Lower leg skin (tissue), 4 donors: Measurements from ENCODE around the gene NEK11. TPM values are rescaled to one million over a fixed set of nuclear protein-coding genes. Genes with fewer than 3 reads are reported as not detected.

Experiments
- DNase-seq, 2 donors: peaks; one replicate each; pipeline ENCODE4 v3.0.0-alpha.2; 2019; ENCODE audit warnings: low spot score in 2 of 2
- H3K4me3 ChIP-seq: fragments of 200-600 bp; sonication (generic); 2 replicates; pipeline ENCODE4 v1.5.1; 2017; ENCODE audit warnings: mild to moderate bottlenecking, low read depth; ENCODE audit not compliant: poor library complexity, severe bottlenecking
- CTCF ChIP-seq, 3 donors: fragments of 450-650 bp; IDR thresholded peaks; one replicate each; pipeline ENCODE4 v1.5.1; 2016; ENCODE audit warnings: antibody characterized with exemption in 3 of 3, mild to moderate bottlenecking in 3 of 3, moderate library complexity in 2 of 3
- POLR2A ChIP-seq, 2 donors: fragments of 450-650 bp; IDR thresholded peaks; one replicate each; pipeline ENCODE4 v1.6.1; 2016 to 2017; ENCODE audit warnings: antibody characterized with exemption in 2 of 2, mild to moderate bottlenecking in 1 of 2, moderate library complexity in 1 of 2
- WGBS, 2 donors: methylation state at CpG; one replicate each; pipeline ENCODE4 v1.1.5; 2018; 5-methylcytosine and 5-hydroxymethylcytosine counted together
- intact Hi-C: fragments of 100-400 bp; cut with DNase I; formaldehyde crosslinking; loops from one replicate; pipeline ENCODE4 v1.15.0; 2023; ENCODE audit warnings: low total_unique reads
- total RNA-seq, 4 donors: library from RNA; depleted of rRNA; stranded (reverse); fragments of >200 nt; gene quantifications; one replicate each; pipeline ENCODE4 v1.1.0, GENCODE V29; 2016

Gene NEK11
- total RNA-seq, 4 donors from 2014 or later: 3.3 to 17.3 (median 6.6) TPM

- H3K4me3 ChIP-seq: no peak overlapping the region
- no peak for TF ChIP-seq POLR2A (IDR thresholded peaks at IDR 0.05)
- TF ChIP-seq CTCF (IDR thresholded peaks at IDR 0.05): no peak
- whole genome bisulfite sequencing, 2 donors: 74% methylated on average over 3 of the region's 3 CpGs
- intact Hi-C loops: no loop called here
- DNase-seq: no peak
These were observed 258.8 kb downstream of the NEK11 start for GRCh38 chr3:131285456-131285855.

- 91 to 100% methylated on average over 1 of the region's 1 CpG for WGBS, 2 donors
- no peak for DNase-seq
- intact Hi-C loops: no loop called here
- TF ChIP-seq POLR2A (IDR thresholded peaks at IDR 0.05): no peak
- no peak for TF ChIP-seq CTCF (IDR thresholded peaks at IDR 0.05)
- H3K4me3 ChIP-seq: no peak overlapping the region
These were observed 273.2 kb downstream of the NEK11 start for GRCh38 chr3:131299836-131300235.

- intact Hi-C loops: no loop called here
- TF ChIP-seq POLR2A (IDR thresholded peaks at IDR 0.05): no peak
- TF ChIP-seq CTCF (IDR thresholded peaks at IDR 0.05): no peak
- DNase-seq: no peak
- H3K4me3 ChIP-seq: no peak overlapping the region
These were observed 277.2 kb downstream of the NEK11 start for GRCh38 chr3:131303848-131304247.

GRCh38 chr3:131304890-131305289 lies 278.2 kb downstream of the NEK11 start:
- no peak overlapping the region for H3K4me3 ChIP-seq
- intact Hi-C loops: no loop called here
- no peak for DNase-seq
- WGBS, 2 donors: 87 to 93% methylated on average over 5 of the region's 5 CpGs
- TF ChIP-seq CTCF (IDR thresholded peaks at IDR 0.05): no peak
- no peak for TF ChIP-seq POLR2A (IDR thresholded peaks at IDR 0.05)

- intact Hi-C loops: no loop called here
- no peak for DNase-seq
- H3K4me3 ChIP-seq: no peak overlapping the region
- TF ChIP-seq CTCF (IDR thresholded peaks at IDR 0.05) (no peak), POLR2A (IDR thresholded peaks at IDR 0.05) (no peak)
These were observed 279.6 kb downstream of the NEK11 start for GRCh38 chr3:131306242-131306641.

GRCh38 chr3:131314318-131314717 lies 287.6 kb downstream of the NEK11 start:
- TF ChIP-seq POLR2A (IDR thresholded peaks at IDR 0.05) (no peak), CTCF (IDR thresholded peaks at IDR 0.05) (no peak)
- H3K4me3 ChIP-seq: no peak overlapping the region
- no peak for DNase-seq
- intact Hi-C loops: no loop called here
